Endothelial cell (in vitro differentiated cells): ENCODE results near the gene TAF9B. TPM values are rescaled to one million over a fixed set of nuclear protein-coding genes. Genes with fewer than 3 reads are reported as not detected.
"Not testable (repeated sequence)": the region's sequence is repeated elsewhere in the genome, so short reads cannot be mapped to it uniquely, and the experiment has no call there.

Source experiments
- DNase-seq: peaks from one replicate; pipeline ENCODE4 v3.0.0; 2021; ENCODE audit warnings: low spot score
- H3K27ac Mint-ChIP-seq: one replicate; pipeline ENCODE4 v1.8.0; 2021; ENCODE audit warnings: mixed read lengths, inconsistent platforms; ENCODE audit not compliant: unreplicated experiment
- H3K27me3 Mint-ChIP-seq: one replicate; pipeline ENCODE4 v1.8.0; 2021; ENCODE audit warnings: mild to moderate bottlenecking, moderate library complexity, mixed read lengths, inconsistent platforms; ENCODE audit not compliant: unreplicated experiment
- H3K36me3 Mint-ChIP-seq: one replicate; pipeline ENCODE4 v1.8.0; 2021; ENCODE audit warnings: mild to moderate bottlenecking, low read depth, mixed read lengths, inconsistent platforms; ENCODE audit not compliant: unreplicated experiment
- H3K4me1 Mint-ChIP-seq: one replicate; pipeline ENCODE4 v1.8.0; 2021; ENCODE audit warnings: mild to moderate bottlenecking, mixed read lengths, inconsistent platforms; ENCODE audit not compliant: unreplicated experiment
- H3K4me3 Mint-ChIP-seq: one replicate; pipeline ENCODE4 v1.8.0; 2021; ENCODE audit warnings: mild to moderate bottlenecking, mixed read lengths, inconsistent platforms; ENCODE audit not compliant: unreplicated experiment
- H3K9me3 Mint-ChIP-seq: one replicate; pipeline ENCODE4 v1.8.0; 2021; ENCODE audit warnings: mixed read lengths, inconsistent platforms; ENCODE audit not compliant: unreplicated experiment
- CTCF ChIP-seq: fragments of 200-600 bp; sonication (generic); IDR thresholded peaks from one replicate; pipeline ENCODE4 v1.5.0; 2021; ENCODE audit warnings: antibody characterized with exemption; ENCODE audit not compliant: unreplicated experiment
- total RNA-seq: library from RNA; stranded (reverse); fragmentation: NEBNext Ultra II Directional; extraction: Animal tissue kit (Norgen Biotek cat#: 25700); gene quantifications from one replicate; pipeline ENCODE4 v1.2.1, GENCODE V29; 2021; ENCODE audit not compliant: unreplicated experiment

TAF9B gene
- total RNA-seq, 1 donor from 2014 or later, result 19.5 TPM

DNA sequence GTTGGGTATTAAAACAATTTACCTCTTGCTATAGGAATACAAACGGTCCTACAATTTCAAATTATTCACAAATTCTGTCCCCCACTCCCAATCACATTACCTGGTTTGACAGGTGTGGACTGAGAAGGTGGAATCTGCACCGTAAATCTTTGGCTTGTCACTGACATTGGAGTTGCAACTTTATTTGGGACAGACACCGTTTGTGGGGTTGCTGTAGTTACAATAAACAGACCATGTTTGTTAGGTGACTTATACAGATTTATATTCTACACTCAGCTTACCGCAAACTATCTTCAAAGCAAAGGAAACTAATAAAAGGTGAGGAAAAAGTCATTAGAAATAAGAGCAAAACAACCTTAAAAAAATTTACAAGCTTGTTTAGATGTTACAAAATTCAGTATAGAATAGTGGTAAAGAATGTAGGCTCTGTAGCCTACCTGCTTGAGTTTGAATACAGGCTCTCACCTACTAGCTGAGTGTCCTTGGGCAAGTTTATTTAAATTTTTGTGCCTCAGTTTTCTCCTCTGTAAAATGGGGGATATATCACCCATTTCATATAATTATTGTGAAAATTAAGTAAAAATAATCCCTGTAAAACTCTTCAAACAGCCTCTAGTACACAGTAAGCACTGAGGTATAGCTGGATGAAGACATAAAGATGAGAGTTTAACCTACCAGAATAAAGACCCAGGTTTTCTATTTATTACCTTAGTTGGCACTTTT is 6.1 kb downstream of the TAF9B start:
- Mint-ChIP-seq H3K27me3 (no peaks in the 10 kb centered on the region), H3K9me3 (no peaks in the 10 kb centered on the region), H3K4me1 (no peaks in the 10 kb centered on the region), H3K27ac (peak overlapping the region; percentile 18), H3K36me3 (peaks cover 4% of the 10 kb centered on the region), H3K4me3 (no peak overlapping the region)
- DNase-seq, result no peak
- no peak for TF ChIP-seq CTCF

GRCh38 chrX:78131117-78131516 is 8.3 kb downstream of the TAF9B start:
- no peaks in the 10 kb centered on the region for H3K4me1 Mint-ChIP-seq
- no peak overlapping the region for H3K27ac Mint-ChIP-seq
- H3K9me3 Mint-ChIP-seq, result no peaks in the 10 kb centered on the region
- DNase-seq, result no peak
- peaks cover 1% of the 10 kb centered on the region for H3K27me3 Mint-ChIP-seq
- peaks cover 5% of the 10 kb centered on the region for H3K36me3 Mint-ChIP-seq
- no peak for TF ChIP-seq CTCF
- no peak overlapping the region for H3K4me3 Mint-ChIP-seq

GRCh38 chrX:78130396-78130795 is 9.1 kb downstream of the TAF9B start:
- Mint-ChIP-seq H3K4me1 (no peaks in the 10 kb centered on the region), H3K36me3 (peaks cover 9% of the 10 kb centered on the region), H3K27ac (no peak overlapping the region), H3K4me3 (no peak overlapping the region), H3K9me3 (no peaks in the 10 kb centered on the region), H3K27me3 (peaks cover 1% of the 10 kb centered on the region)
- no peak for DNase-seq
- no peak for TF ChIP-seq CTCF

- Mint-ChIP-seq H3K4me1 (no peaks in the 10 kb centered on the region), H3K4me3 (no peak overlapping the region), H3K9me3 (no peaks in the 10 kb centered on the region), H3K27me3 (peaks cover 1% of the 10 kb centered on the region), H3K36me3 (peaks cover 15% of the 10 kb centered on the region), H3K27ac (no peak overlapping the region)
- no peak for TF ChIP-seq CTCF
- DNase-seq, result no peak
Observed at GRCh38 chrX:78129714-78130113, 9.7 kb downstream of the TAF9B start.

DNA sequence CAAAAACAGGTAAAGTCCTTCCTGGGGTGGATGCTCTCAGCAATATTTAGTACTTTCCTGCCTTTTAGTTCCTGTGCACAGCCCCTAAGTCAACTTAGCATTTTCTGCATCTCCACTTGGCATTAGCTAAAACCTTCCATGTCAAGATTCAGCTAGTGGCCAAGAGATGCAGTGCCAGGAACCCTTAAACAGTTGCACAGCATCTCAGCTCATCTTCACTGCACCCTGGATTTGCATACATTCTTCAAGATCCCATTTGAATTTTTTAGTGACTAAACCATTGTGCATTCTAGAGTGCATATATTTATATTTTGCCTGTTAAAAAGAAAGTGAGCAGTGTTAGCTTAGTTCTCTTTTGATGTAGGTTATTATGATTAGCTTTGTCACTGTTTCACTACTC is 13.7 kb downstream of the TAF9B start:
- not testable (repeated sequence) for H3K27me3 Mint-ChIP-seq, H3K4me3 Mint-ChIP-seq, H3K4me1 Mint-ChIP-seq, H3K9me3 Mint-ChIP-seq, DNase-seq, H3K27ac Mint-ChIP-seq
- peaks cover 33% of the 10 kb centered on the region for H3K36me3 Mint-ChIP-seq
